A673 (cell line): Measurements from ENCODE around the gene PIGP.

ENCODE experiments used
- EZH2 ChIP-seq: fragments of 200-600 bp; sonication (generic); IDR thresholded peaks from 2 replicates; pipeline ENCODE4 v1.6.1; 2017; ENCODE audit warnings: borderline replicate concordance, low read depth, mild to moderate bottlenecking, mixed read lengths, antibody characterized with exemption, low read length; ENCODE audit not compliant: poor library complexity, severe bottlenecking
- TF ChIP-seq, protein P1 (sequence below): fragments of 300-800, 200-600 bp; sonication (generic); conservative IDR thresholded peaks from 2 replicates; pipeline ENCODE4 v1.5.1; 2017; ENCODE audit warnings: low read depth, mild to moderate bottlenecking, antibody characterized with exemption, low read length, moderate library complexity, mixed read lengths

DNA sequence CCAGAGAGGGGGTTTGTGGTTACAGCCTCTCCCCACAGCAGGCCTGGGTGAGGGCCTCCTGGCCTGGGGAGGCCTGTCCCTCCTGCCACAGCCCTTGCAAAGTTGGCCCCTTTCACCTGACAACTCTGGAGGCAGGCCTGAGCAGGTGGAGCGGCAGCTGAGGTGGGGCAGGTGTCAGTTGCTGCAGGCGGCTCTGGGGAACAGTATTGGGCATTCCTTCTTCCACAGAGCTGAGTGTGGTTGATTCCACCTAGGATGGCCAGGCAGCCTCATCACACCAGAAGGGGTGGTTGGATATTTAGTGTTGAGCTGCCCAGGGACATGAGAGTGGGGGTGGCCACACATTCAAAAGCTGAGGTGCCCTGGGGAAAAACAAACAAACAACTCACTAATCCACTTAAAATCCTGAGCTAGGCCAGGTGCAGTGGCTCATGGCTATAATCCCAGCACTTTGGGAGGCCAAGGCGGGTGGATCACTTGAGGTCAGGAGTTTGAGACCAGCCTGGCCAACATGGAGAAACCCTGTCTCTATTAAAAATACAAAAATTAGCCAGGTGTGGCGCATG is 31.1 kb downstream of the PIGP start:
- TF ChIP-seq, protein P1, sequence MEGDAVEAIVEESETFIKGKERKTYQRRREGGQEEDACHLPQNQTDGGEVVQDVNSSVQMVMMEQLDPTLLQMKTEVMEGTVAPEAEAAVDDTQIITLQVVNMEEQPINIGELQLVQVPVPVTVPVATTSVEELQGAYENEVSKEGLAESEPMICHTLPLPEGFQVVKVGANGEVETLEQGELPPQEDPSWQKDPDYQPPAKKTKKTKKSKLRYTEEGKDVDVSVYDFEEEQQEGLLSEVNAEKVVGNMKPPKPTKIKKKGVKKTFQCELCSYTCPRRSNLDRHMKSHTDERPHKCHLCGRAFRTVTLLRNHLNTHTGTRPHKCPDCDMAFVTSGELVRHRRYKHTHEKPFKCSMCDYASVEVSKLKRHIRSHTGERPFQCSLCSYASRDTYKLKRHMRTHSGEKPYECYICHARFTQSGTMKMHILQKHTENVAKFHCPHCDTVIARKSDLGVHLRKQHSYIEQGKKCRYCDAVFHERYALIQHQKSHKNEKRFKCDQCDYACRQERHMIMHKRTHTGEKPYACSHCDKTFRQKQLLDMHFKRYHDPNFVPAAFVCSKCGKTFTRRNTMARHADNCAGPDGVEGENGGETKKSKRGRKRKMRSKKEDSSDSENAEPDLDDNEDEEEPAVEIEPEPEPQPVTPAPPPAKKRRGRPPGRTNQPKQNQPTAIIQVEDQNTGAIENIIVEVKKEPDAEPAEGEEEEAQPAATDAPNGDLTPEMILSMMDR = no peak
- TF ChIP-seq EZH2 = no peak
